ENCODE results near the gene FGF4.

Gene FGF4

DNA sequence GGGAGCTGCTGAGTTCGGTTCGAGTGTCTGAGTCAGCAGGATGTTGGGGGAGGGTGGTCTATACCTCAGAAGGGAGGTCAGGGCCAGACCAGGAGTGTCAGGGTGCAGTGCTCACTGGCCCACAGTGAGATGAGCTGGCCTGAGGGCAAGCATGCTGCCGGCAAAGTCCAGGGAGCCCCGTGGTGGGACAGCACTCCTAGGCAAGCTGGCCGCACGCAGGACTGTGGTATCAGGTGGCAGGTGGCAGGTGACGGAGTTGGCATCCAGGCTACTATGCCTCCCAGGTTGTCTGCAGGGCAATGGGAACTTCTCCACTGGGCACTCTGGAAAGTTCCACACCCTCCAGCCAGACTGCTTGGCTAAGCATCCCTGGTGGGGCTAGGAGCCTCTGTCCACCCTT lies 39.3 kb upstream of the FGF4 start:
- Histone ChIP-seq H3K4me2 (ENCODE audit: low read length) (no peak overlapping the region), H3K79me1 (ENCODE audit: low read length) (no peaks in the 10 kb centered on the region), H4K91ac (ENCODE audit: low read depth, low read length) (no peak overlapping the region), H3K4me3 (ENCODE audit: low read depth, low read length) (no peak overlapping the region), H2AFZ (ENCODE audit: insufficient read depth, low read length, poor library complexity) (no peak overlapping the region), H2BK5ac (ENCODE audit: low read depth, low read length, poor library complexity) (no peak overlapping the region), H2AK5ac (ENCODE audit: low read length) (no peak overlapping the region), H3K27me3 (ENCODE audit: insufficient read depth, low read length) (peaks cover 46% of the 10 kb centered on the region), H2BK12ac (ENCODE audit: low read length) (no peak overlapping the region), H4K12ac (ENCODE audit: low read depth, low read length) (no peak overlapping the region), H3K27ac (ENCODE audit: low read depth, low read length) (no peak overlapping the region), H3K18ac (ENCODE audit: low read length) (no peak overlapping the region), H3K4me1 (ENCODE audit: control insufficient read depth in 1 of 2, insufficient read depth in 2 of 2, low read length in 2 of 2) (peaks cover 11 to 16% of the 10 kb centered on the region in 2 experiments), H2BK120ac (ENCODE audit: insufficient read depth, low read length, poor library complexity) (no peak overlapping the region), H4K8ac (ENCODE audit: low read depth, low read length) (no peak overlapping the region), H3K9me3 (ENCODE audit: insufficient read depth, low read depth, low read length) (peaks cover 14% of the 10 kb centered on the region), H3K4ac (ENCODE audit: low read depth, low read length) (no peak overlapping the region), H3K9ac (ENCODE audit: low read length) (no peak overlapping the region), H3K14ac (ENCODE audit: low read length) (no peak overlapping the region), H3K79me2 (ENCODE audit: control insufficient read depth, insufficient read depth, low read length, poor library complexity) (no peaks in the 10 kb centered on the region), H3K23ac (ENCODE audit: low read length) (no peak overlapping the region), H3K36me3 (ENCODE audit: control insufficient read depth in 1 of 2, insufficient read depth in 2 of 2, low read length in 2 of 2) (no peaks in the 10 kb centered on the region)
- DNase-seq: no peak
- no CpG with 5 or more reads among the region's 7 CpGs for WGBS (ENCODE audit: extremely low coverage, insufficient coverage, insufficient read length)

DNA sequence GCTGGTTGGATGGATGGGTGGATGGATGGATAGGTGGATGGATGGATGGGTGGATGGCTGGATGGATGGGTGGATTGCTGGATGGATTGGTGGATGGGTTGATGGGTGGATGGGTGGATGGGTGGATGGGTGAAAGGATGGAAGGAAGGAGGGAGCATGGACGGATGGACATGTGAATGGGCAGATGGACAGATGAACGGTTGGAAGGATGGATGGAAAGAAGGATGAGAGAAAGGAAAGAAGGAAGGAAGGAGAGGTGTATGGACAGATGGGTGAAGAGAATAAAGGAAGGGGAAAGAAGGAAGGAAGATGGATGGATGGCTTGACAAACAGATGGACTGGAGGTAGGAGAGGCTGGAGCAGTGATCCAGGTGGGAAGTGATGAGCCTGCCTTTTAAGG lies 38.7 kb upstream of the FGF4 start:
- Histone ChIP-seq H3K27ac (ENCODE audit: low read depth, low read length) (no peak overlapping the region), H3K4me3 (ENCODE audit: low read depth, low read length) (no peak overlapping the region), H3K79me1 (ENCODE audit: low read length) (no peaks in the 10 kb centered on the region), H4K8ac (ENCODE audit: low read depth, low read length) (no peak overlapping the region), H3K4me1 (ENCODE audit: control insufficient read depth in 1 of 2, insufficient read depth in 2 of 2, low read length in 2 of 2) (peaks cover 11 to 17% of the 10 kb centered on the region in 2 experiments), H3K4me2 (ENCODE audit: low read length) (no peak overlapping the region), H2AFZ (ENCODE audit: insufficient read depth, low read length, poor library complexity) (no peak overlapping the region), H3K9me3 (ENCODE audit: insufficient read depth, low read depth, low read length) (peaks cover 14% of the 10 kb centered on the region), H3K4ac (ENCODE audit: low read depth, low read length) (no peak overlapping the region), H3K9ac (ENCODE audit: low read length) (no peak overlapping the region), H3K36me3 (ENCODE audit: control insufficient read depth in 1 of 2, insufficient read depth in 2 of 2, low read length in 2 of 2) (no peaks in the 10 kb centered on the region), H3K27me3 (ENCODE audit: insufficient read depth, low read length) (peaks cover 42% of the 10 kb centered on the region), H2AK5ac (ENCODE audit: low read length) (no peak overlapping the region), H3K14ac (ENCODE audit: low read length) (no peak overlapping the region), H2BK120ac (ENCODE audit: insufficient read depth, low read length, poor library complexity) (no peak overlapping the region), H2BK12ac (ENCODE audit: low read length) (no peak overlapping the region), H4K12ac (ENCODE audit: low read depth, low read length) (no peak overlapping the region), H4K91ac (ENCODE audit: low read depth, low read length) (no peak overlapping the region), H3K23ac (ENCODE audit: low read length) (no peak overlapping the region), H3K79me2 (ENCODE audit: control insufficient read depth, insufficient read depth, low read length, poor library complexity) (no peaks in the 10 kb centered on the region), H3K18ac (ENCODE audit: low read length) (no peak overlapping the region), H2BK5ac (ENCODE audit: low read depth, low read length, poor library complexity) (no peak overlapping the region)
- 98% methylated on average over 2 of the region's 2 CpGs for WGBS (ENCODE audit: extremely low coverage, insufficient coverage, insufficient read length)
- no peak for DNase-seq

DNA sequence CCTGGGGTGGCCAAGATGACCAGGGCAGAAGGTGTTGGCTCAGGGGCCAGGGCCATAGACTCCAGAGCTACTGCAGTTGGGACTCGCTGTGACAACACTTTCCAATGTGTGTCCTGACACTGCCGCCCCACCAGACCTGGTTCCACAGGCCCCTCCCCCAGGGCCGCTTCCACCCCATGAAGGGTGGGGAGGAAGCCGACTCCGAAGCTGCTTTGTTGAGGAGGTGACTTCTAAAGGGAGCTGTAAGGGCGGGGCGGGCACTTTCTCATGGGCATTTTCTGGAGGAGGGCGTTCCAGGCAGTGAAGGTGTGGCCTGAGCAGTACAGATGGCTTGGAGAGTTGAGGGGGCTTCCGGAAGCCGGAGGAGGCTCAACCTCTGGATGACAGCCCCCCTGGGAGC lies 37.8 kb upstream of the FGF4 start:
- WGBS (ENCODE audit: extremely low coverage, insufficient coverage, insufficient read length): no CpG with 5 or more reads among the region's 10 CpGs

DNA sequence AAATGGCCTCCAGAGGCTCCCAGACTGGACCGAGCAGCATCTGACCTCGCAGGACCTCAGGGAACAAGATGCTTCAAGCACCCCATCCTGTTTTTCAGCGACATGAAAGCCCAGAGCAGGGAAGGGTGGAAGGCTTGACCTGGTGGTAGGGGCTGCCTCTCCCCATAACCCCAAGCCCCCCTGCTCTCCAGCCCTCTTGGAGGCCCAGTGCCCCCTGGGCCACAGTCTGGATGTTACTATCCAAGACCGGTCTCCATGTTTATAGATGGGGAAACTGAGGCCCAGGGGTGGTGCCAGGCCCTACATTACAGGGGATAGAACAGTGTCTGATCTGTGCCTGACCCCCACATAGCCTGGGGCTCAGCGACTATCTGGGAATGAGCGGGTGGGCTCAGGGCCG lies 37.1 kb upstream of the FGF4 start:
- no peak for DNase-seq
- no peaks in the 10 kb centered on the region for H3K36me3 ChIP-seq (ENCODE audit: control insufficient read depth in 1 of 2, insufficient read depth in 2 of 2, low read length in 2 of 2)
- H4K12ac ChIP-seq (ENCODE audit: low read depth, low read length): no peak overlapping the region
- no peak overlapping the region for H3K4ac ChIP-seq (ENCODE audit: low read depth, low read length)
- H3K23ac ChIP-seq (ENCODE audit: low read length): no peak overlapping the region
- no peaks in the 10 kb centered on the region for H3K79me1 ChIP-seq (ENCODE audit: low read length)
- peaks cover 26% of the 10 kb centered on the region for H3K27me3 ChIP-seq (ENCODE audit: insufficient read depth, low read length)
- no peak overlapping the region for H2BK5ac ChIP-seq (ENCODE audit: low read depth, low read length, poor library complexity)
- no peak overlapping the region for H2BK120ac ChIP-seq (ENCODE audit: insufficient read depth, low read length, poor library complexity)
- H2AK5ac ChIP-seq (ENCODE audit: low read length): no peak overlapping the region
- H4K8ac ChIP-seq (ENCODE audit: low read depth, low read length): no peak overlapping the region
- no peak overlapping the region for H3K4me2 ChIP-seq (ENCODE audit: low read length)
- no peak overlapping the region for H3K9ac ChIP-seq (ENCODE audit: low read length)
- peaks cover 9% of the 10 kb centered on the region in 2 experiments for H3K4me1 ChIP-seq (ENCODE audit: control insufficient read depth in 1 of 2, insufficient read depth in 2 of 2, low read length in 2 of 2)
- no peak overlapping the region for H3K27ac ChIP-seq (ENCODE audit: low read depth, low read length)
- no CpG with 5 or more reads among the region's 7 CpGs for WGBS (ENCODE audit: extremely low coverage, insufficient coverage, insufficient read length)
- H3K79me2 ChIP-seq (ENCODE audit: control insufficient read depth, insufficient read depth, low read length, poor library complexity): no peaks in the 10 kb centered on the region
- H2AFZ ChIP-seq (ENCODE audit: insufficient read depth, low read length, poor library complexity): no peak overlapping the region
- no peak overlapping the region for H3K18ac ChIP-seq (ENCODE audit: low read length)
- no peak overlapping the region for H3K14ac ChIP-seq (ENCODE audit: low read length)
- no peak overlapping the region for H3K4me3 ChIP-seq (ENCODE audit: low read depth, low read length)
- H2BK12ac ChIP-seq (ENCODE audit: low read length): no peak overlapping the region
- H3K9me3 ChIP-seq (ENCODE audit: insufficient read depth, low read depth, low read length): peaks cover 16% of the 10 kb centered on the region
- no peak overlapping the region for H4K91ac ChIP-seq (ENCODE audit: low read depth, low read length)

More for the DNA sequence above, 37.8 kb upstream of the FGF4 start:
- H3K4me2 ChIP-seq (ENCODE audit: low read length): no peak overlapping the region
- peaks cover 33% of the 10 kb centered on the region for H3K27me3 ChIP-seq (ENCODE audit: insufficient read depth, low read length)
- no peak overlapping the region for H3K9ac ChIP-seq (ENCODE audit: low read length)
- no peaks in the 10 kb centered on the region for H3K36me3 ChIP-seq (ENCODE audit: control insufficient read depth in 1 of 2, insufficient read depth in 2 of 2, low read length in 2 of 2)
- H2AK5ac ChIP-seq (ENCODE audit: low read length): no peak overlapping the region
- no peak overlapping the region for H3K14ac ChIP-seq (ENCODE audit: low read length)
- H2BK120ac ChIP-seq (ENCODE audit: insufficient read depth, low read length, poor library complexity): no peak overlapping the region
- no peaks in the 10 kb centered on the region for H3K79me1 ChIP-seq (ENCODE audit: low read length)
- H3K4me3 ChIP-seq (ENCODE audit: low read depth, low read length): no peak overlapping the region
- no peak overlapping the region for H3K4ac ChIP-seq (ENCODE audit: low read depth, low read length)
- no peak overlapping the region for H2BK12ac ChIP-seq (ENCODE audit: low read length)
- no peak overlapping the region for H4K8ac ChIP-seq (ENCODE audit: low read depth, low read length)
- H3K4me1 ChIP-seq (ENCODE audit: control insufficient read depth in 1 of 2, insufficient read depth in 2 of 2, low read length in 2 of 2): peaks cover 13 to 15% of the 10 kb centered on the region in 2 experiments
- no peaks in the 10 kb centered on the region for H3K79me2 ChIP-seq (ENCODE audit: control insufficient read depth, insufficient read depth, low read length, poor library complexity)
- no peak overlapping the region for H3K27ac ChIP-seq (ENCODE audit: low read depth, low read length)
- no peak overlapping the region for H3K18ac ChIP-seq (ENCODE audit: low read length)
- H3K23ac ChIP-seq (ENCODE audit: low read length): no peak overlapping the region
- no peak overlapping the region for H4K12ac ChIP-seq (ENCODE audit: low read depth, low read length)
- peaks cover 14% of the 10 kb centered on the region for H3K9me3 ChIP-seq (ENCODE audit: insufficient read depth, low read depth, low read length)
- DNase-seq: no peak
- no peak overlapping the region for H2BK5ac ChIP-seq (ENCODE audit: low read depth, low read length, poor library complexity)
- H2AFZ ChIP-seq (ENCODE audit: insufficient read depth, low read length, poor library complexity): no peak overlapping the region
- no peak overlapping the region for H4K91ac ChIP-seq (ENCODE audit: low read depth, low read length)

Data from trophoblast cell (in vitro differentiated cells and primary cell).